HG03159 (cell line): Measurements from ENCODE around the gene P2RY8.
"Not testable (repeated sequence)": the region's sequence is repeated elsewhere in the genome, so short reads cannot be mapped to it uniquely, and the experiment has no call there.

Source experiments
- ATAC-seq: cut with Tn5 transposase; IDR thresholded peaks from one replicate; pipeline ENCODE4 v1.9.1; 2021; ENCODE audit warnings: mild to moderate bottlenecking, moderate library complexity; ENCODE audit not compliant: unreplicated experiment

Gene P2RY8

GRCh38 chrX:1447969-1448572 lies 88.9 kb downstream of the P2RY8 start:
- not testable (repeated sequence) for ATAC-seq

GRCh38 chrX:1446984-1447968 lies 89.7 kb downstream of the P2RY8 start:
- ATAC-seq = not testable (repeated sequence)

GRCh38 chrX:1444561-1445500 lies 92.2 kb downstream of the P2RY8 start:
- ATAC-seq = no peak

- no peak for ATAC-seq
These were observed 93.4 kb downstream of the P2RY8 start for GRCh38 chrX:1443496-1444075.

GRCh38 chrX:1442724-1443367 lies 94.1 kb downstream of the P2RY8 start:
- ATAC-seq = no peak

- ATAC-seq = no peak
These were observed 94.8 kb downstream of the P2RY8 start for GRCh38 chrX:1442016-1442665.

- ATAC-seq = no peak
These were observed 96.5 kb downstream of the P2RY8 start for GRCh38 chrX:1440506-1440905.

GRCh38 chrX:1435241-1435895 lies 101.6 kb downstream of the P2RY8 start:
- ATAC-seq = no peak

GRCh38 chrX:1434871-1435240 lies 102.1 kb downstream of the P2RY8 start:
- no peak for ATAC-seq

GRCh38 chrX:1433646-1434357 lies 103.2 kb downstream of the P2RY8 start:
- no peak for ATAC-seq

- ATAC-seq = no peak
These were observed 106.5 kb downstream of the P2RY8 start for GRCh38 chrX:1430451-1430850.

- no peak for ATAC-seq
These were observed 109.2 kb downstream of the P2RY8 start for GRCh38 chrX:1427756-1428155.

GRCh38 chrX:1426321-1426720 lies 110.7 kb downstream of the P2RY8 start:
- not testable (repeated sequence) for ATAC-seq

- ATAC-seq = no peak
These were observed 111.6 kb downstream of the P2RY8 start for GRCh38 chrX:1425381-1425780.

GRCh38 chrX:1424147-1424851 lies 112.7 kb downstream of the P2RY8 start:
- no peak for ATAC-seq

GRCh38 chrX:1423215-1423614 lies 113.8 kb downstream of the P2RY8 start:
- ATAC-seq = no peak

GRCh38 chrX:1422135-1422465 lies 114.9 kb downstream of the P2RY8 start:
- ATAC-seq = no peak
